Measurements from ENCODE around the gene ST6GALNAC1. TPM values are rescaled to one million over a fixed set of nuclear protein-coding genes. Genes with fewer than 3 reads are reported as not detected.
A peak's percentile ranks its signal among the peaks of the same experiment; 100 is the strongest.

Gene ST6GALNAC1
- total and polyA plus RNA-seq, 2 of the 13 experiments (the other 11 are each of a cell fraction or from before 2014, with no cell fraction given): not detected

- TF ChIP-seq FOXP4 (CRISPR knock-in tag; IDR thresholded peaks at IDR 0.05) (no peak), SMARCC2 (IDR thresholded peaks at IDR 0.05) (no peak), ATF7 (IDR thresholded peaks at IDR 0.05) (no peak), ATF7 (CRISPR knock-in tag; IDR thresholded peaks at IDR 0.05) (no peak), ZNF546 (CRISPR knock-in tag; conservative IDR thresholded peaks at IDR 0.05) (no peak), MEIS2 (CRISPR knock-in tag; IDR thresholded peaks at IDR 0.05) (peak; percentile 27; the same call in 1 of the 2 replicates), DMTF1 (CRISPR knock-in tag; IDR thresholded peaks at IDR 0.05) (no peak), KLF13 (CRISPR knock-in tag; IDR thresholded peaks at IDR 0.05) (no peak), ZZZ3 (CRISPR knock-in tag; IDR thresholded peaks at IDR 0.05; ENCODE audit: borderline replicate concordance) (no peak), KLF6 (CRISPR knock-in tag; IDR thresholded peaks at IDR 0.05) (peak; percentile 46; the same call in 1 of the 2 replicates), RERE (CRISPR knock-in tag; IDR thresholded peaks at IDR 0.05; ENCODE audit: low read depth) (no peak), MYNN (CRISPR knock-in tag; IDR thresholded peaks at IDR 0.05; ENCODE audit: low read depth) (0 out of 2 replicates have a peak, but pooled peaks have one; percentile 31), ZIK1 (CRISPR knock-in tag; IDR thresholded peaks at IDR 0.05; ENCODE audit: borderline replicate concordance, low read depth) (no peak), POLR2AphosphoS2 (IDR thresholded peaks at IDR 0.05; ENCODE audit: low read depth, low read length) (no peak), ZNF207 (IDR thresholded peaks at IDR 0.05; ENCODE audit: borderline replicate concordance) (no peak), PCBP2 (optimal IDR thresholded peaks at IDR 0.05; ENCODE audit: low read depth, low read length, poor library complexity, severe bottlenecking) (no peak), TEAD2 (CRISPR knock-in tag; IDR thresholded peaks at IDR 0.05) (no peak), RARG (CRISPR knock-in tag; IDR thresholded peaks at IDR 0.05; ENCODE audit: low read depth) (no peak), NONO (IDR thresholded peaks at IDR 0.05) (no peak), NONO (CRISPR knock-in tag; conservative IDR thresholded peaks at IDR 0.05) (no peak)
Measured at GRCh38 chr17:76612977-76613851, 30.3 kb downstream of the ST6GALNAC1 start (continued).

Measured in HepG2 (cell line).